Measurements from ENCODE around the gene AGFG2. TPM values are rescaled to one million over a fixed set of nuclear protein-coding genes. Genes with fewer than 3 reads are reported as not detected.

AGFG2 gene
- polyA plus RNA-seq, 1 experiment: 5.7 TPM

DNA sequence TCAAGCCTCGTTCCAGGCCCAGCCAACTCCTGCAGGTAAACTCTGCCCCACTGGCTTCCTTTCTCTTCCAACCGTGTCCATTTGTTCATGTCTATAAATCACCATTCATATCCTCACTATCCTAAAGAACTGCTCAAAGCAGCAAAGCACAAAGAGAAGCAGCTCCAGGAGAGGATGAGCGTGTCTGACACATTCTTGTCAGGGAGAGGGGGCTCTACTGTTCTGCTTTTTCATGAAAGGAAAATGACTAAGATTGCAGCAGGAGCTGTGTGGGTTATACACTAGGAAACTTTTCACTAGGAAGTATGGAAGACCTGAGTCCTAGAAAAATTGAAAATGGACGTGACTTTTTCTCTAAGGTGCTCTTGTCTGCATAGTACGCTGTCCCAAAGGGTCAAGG, 16.7 kb downstream of the AGFG2 start:
- no peak for DNase-seq (ENCODE audit: low read depth, low spot score)
- ChIA-PET CTCF (interaction anchor here (1.0 to 2.5 kb wide), 4 partner anchors 8 to 170 kb away, joined by 3 to 10 read pairs (median 6); no protein-coding TSS in a partner anchor), POLR2A (interaction anchor here (0.5 to 1.0 kb wide), 2 partner anchors 31 to 79 kb away, joined by 4 to 12 read pairs; partner anchors contain the start of gene FBXO24)
- Histone ChIP-seq H3K4me3 (ENCODE audit: low read depth, low read length) (no peak overlapping the region), H3K27ac (ENCODE audit: low read depth, low read length) (no peak overlapping the region), H3K9me3 (ENCODE audit: control insufficient read depth, insufficient read depth, low read length) (no peaks in the 10 kb centered on the region), H3K27me3 (ENCODE audit: control insufficient read depth, insufficient read depth, low read length) (no peaks in the 10 kb centered on the region)
- no peak for TF ChIP-seq CTCF (IDR thresholded peaks at IDR 0.05; ENCODE audit: low read depth, low read length)

DNA sequence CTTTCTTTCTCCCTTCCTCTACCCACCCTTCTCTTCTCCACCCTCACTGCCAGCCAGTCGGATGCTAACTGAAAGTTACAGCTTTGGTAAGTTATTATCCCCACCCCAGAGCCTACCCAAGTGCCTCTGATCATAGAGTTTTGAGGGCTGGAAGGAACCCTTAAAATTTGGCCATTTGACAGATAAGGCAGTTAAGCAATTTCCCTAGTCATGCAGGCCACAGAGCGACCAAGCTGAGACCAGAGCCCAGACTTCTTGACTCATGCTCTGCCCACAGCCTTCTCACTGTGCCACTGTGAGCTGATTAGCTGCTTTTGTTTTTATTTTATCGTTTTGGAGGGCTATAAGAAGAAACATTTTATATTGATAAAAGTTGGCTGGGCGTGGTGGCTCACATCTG, 17.5 kb downstream of the AGFG2 start:
- H3K4me3 ChIP-seq (ENCODE audit: low read depth, low read length): no peak overlapping the region
- no peak for DNase-seq (ENCODE audit: low read depth, low spot score)
- H3K9me3 ChIP-seq (ENCODE audit: control insufficient read depth, insufficient read depth, low read length): no peaks in the 10 kb centered on the region
- H3K27me3 ChIP-seq (ENCODE audit: control insufficient read depth, insufficient read depth, low read length): no peaks in the 10 kb centered on the region
- H3K27ac ChIP-seq (ENCODE audit: low read depth, low read length): no peak overlapping the region
- ChIA-PET CTCF (interaction anchor here (0.9 to 2.5 kb wide), 2 partner anchors 74 to 88 kb away, joined by 8 to 9 read pairs; no protein-coding TSS in a partner anchor), POLR2A (interaction anchor here (1.2 kb wide), 1 partner anchor 18 kb away, joined by 5 read pairs; the partner anchor contains the start of gene AGFG2)
- TF ChIP-seq CTCF (IDR thresholded peaks at IDR 0.05; ENCODE audit: low read depth, low read length): no peak

DNA sequence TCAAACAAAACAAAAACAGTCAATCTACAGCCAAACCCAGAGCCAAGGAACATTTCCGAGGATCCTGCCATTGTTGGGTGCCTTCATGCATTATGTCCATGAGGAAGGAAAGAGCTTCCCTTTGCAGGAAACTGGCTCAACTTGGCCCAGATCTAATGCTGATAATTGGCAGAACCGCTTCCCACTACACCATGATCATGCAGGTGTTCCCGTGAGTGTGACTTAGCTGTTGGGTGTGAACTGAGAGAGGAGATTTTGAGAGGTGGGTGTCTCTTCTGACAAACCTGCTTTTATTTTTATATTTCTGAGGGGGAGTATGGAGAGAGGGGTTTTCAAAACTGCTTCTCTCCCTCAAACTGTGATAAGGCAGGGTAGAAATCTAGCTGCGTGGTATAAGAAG, 20.1 kb downstream of the AGFG2 start:
- Histone ChIP-seq H3K27me3 (ENCODE audit: control insufficient read depth, insufficient read depth, low read length) (no peaks in the 10 kb centered on the region), H3K4me3 (ENCODE audit: low read depth, low read length) (no peak overlapping the region), H3K27ac (ENCODE audit: low read depth, low read length) (no peak overlapping the region), H3K9me3 (ENCODE audit: control insufficient read depth, insufficient read depth, low read length) (no peaks in the 10 kb centered on the region)
- ChIA-PET CTCF (interaction anchor here (0.6 to 4.0 kb wide), 30 partner anchors 10 to 430 kb away, joined by 3 to 80 read pairs (median 7); partner anchors contain the start of genes AGFG2, FBXO24, LRCH4 and NYAP1), POLR2A (no interaction called here)
- TF ChIP-seq CTCF (IDR thresholded peaks at IDR 0.05; ENCODE audit: low read depth, low read length): no peak
- DNase-seq (ENCODE audit: low read depth, low spot score): no peak

- Histone ChIP-seq H3K4me3 (ENCODE audit: low read depth, low read length) (no peak overlapping the region), H3K27ac (ENCODE audit: low read depth, low read length) (no peak overlapping the region), H3K9me3 (ENCODE audit: control insufficient read depth, insufficient read depth, low read length) (no peaks in the 10 kb centered on the region), H3K27me3 (ENCODE audit: control insufficient read depth, insufficient read depth, low read length) (no peaks in the 10 kb centered on the region)
- POLR2A ChIA-PET: no interaction called here
- DNase-seq (ENCODE audit: low read depth, low spot score): no peak
- no peak for TF ChIP-seq CTCF (IDR thresholded peaks at IDR 0.05; ENCODE audit: low read depth, low read length)
- CTCF ChIA-PET: interaction anchor here (0.9 to 4.0 kb wide), 4 partner anchors 14 to 98 kb away, joined by 3 to 72 read pairs (median 4); no protein-coding TSS in a partner anchor
These were observed 22.6 kb downstream of the AGFG2 start for GRCh38 chr7:100561491-100562194.
